ENCODE data around the gene LIMCH1.

GRCh38 chr4:41746440-41747229 lies 208.7 kb downstream of the LIMCH1 start:
- TF ChIP-seq ELF1 (IDR thresholded peaks at IDR 0.05) (no peak), CTCF (IDR thresholded peaks at IDR 0.05) (no peak), EZH2phosphoT487 (IDR thresholded peaks at IDR 0.05; ENCODE audit: borderline replicate concordance, low read depth) (no peak; the same call in 1 of the 2 replicates), ZBTB33 (IDR thresholded peaks at IDR 0.05; ENCODE audit: borderline replicate concordance, low read depth) (no peak), TCF12 (IDR thresholded peaks at IDR 0.05) (no peak)
